Hematopoietic multipotent progenitor cell treated with erythropoietin and hydrocortisone succinate and interleukin-3 and kit ligand, for 6 days (in vitro differentiated cells): Measurements from ENCODE around the gene ADAMTS13.
"Not testable (repeated sequence)": the region's sequence is repeated elsewhere in the genome, so short reads cannot be mapped to it uniquely, and the experiment has no call there.

Experiments used
- DNase-seq: peaks from one replicate; pipeline ENCODE4 v3.0.0-alpha.2; 2015

The ADAMTS13 gene

DNA sequence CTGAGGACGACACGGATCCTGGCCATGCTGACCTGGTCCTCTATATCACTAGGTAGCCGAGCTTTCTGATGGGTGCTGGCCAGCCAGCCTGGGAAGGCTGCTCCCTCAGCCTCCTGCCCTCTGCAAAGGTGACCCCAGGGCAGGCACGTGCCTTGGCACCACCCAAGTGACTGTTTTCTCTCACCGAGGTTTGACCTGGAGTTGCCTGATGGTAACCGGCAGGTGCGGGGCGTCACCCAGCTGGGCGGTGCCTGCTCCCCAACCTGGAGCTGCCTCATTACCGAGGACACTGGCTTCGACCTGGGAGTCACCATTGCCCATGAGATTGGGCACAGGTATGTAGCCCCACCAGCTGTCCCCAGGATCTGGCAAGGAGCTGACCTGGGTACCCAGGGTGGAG lies 3.8 kb downstream of the ADAMTS13 start:
- DNase-seq = no peak

DNA sequence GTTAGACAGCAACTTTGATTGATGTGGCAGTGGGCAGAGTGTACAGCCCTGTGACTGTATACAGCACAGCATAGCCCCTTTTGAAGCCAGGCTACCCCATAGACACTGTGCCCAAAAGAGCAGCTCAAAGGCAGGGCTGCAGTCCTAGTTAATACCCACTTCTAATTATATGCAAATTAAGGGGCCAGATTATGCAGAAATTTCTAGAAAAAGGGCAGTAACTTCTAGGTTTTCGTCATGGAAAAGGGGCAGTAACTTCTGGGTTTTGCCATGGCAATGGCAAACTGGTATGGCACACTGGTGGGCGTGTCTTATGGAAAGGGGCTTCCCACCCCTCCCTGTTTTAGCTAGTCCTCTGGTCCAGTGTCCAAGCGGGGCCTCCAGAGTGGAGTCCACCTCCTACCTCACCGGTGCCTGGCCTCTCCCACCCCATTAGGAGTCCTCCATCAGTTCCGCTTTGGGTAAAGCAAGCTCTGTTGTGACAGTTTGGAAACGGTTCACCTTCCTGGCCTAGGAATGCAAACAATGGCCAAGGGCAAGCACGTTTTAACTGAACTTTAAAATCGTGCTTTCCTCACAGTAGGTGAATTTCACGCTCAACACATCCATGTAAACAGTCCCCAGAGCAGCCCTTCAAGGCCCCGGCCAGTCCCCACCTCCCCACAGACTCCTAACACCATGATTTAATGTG lies 5.6 kb downstream of the ADAMTS13 start:
- DNase-seq = no peak

DNA sequence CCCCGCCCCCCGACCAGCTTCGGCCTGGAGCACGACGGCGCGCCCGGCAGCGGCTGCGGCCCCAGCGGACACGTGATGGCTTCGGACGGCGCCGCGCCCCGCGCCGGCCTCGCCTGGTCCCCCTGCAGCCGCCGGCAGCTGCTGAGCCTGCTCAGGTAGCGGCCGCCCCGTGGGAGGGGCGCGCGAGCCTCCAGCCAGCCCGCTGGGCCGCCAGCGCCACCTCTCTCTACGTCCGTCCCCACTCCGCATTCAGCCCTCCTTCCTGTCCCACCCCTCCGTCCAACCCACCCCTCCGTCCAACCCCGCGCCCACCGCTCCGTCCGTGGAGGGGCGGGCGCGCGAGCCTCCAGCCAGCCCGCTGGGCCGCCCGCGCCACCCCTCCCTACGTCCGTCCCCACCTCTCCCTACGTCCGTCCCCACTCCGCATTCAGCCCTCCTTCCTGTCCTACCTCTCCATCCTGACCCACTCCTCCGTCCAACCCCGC lies 6.5 kb downstream of the ADAMTS13 start:
- no peak for DNase-seq

DNA sequence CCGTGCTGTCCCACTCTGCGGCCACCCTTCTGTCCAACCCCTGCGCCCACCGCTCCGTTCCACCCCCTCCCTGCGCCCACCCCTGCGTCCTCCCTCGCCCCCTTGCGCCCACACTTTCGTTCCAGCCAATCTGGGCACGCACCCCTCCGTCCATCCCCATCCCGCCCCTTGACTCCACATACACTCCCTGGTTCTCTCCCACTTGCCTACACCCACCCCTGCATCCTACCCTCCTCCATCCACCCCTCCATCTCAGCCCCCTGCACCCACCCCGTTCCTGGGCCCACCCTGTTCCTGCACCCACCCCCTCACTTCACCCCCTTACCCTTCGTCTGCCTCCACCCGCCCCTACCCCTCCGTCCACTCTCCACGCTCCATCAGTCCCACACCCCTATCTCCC lies 7.0 kb downstream of the ADAMTS13 start:
- no peak for DNase-seq

DNA sequence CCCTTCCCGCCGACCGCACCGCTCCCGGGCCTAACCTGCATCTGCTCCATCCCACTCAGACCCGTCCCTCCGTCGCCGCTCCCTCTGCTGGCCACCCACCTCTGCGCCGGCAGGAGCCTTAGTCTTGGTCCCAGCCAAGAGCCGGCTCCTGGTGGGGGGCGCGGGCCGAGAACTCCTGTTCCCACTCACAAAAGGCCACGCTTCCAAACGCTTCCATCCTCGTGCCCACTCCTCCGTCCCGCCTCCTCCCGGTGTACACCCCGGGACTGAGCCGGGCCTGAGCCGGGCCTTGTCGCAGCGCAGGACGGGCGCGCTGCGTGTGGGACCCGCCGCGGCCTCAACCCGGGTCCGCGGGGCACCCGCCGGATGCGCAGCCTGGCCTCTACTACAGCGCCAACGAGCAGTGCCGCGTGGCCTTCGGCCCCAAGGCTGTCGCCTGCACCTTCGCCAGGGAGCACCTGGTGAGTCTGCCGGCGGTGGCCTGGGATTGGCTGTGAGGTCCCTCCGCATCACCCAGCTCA lies 7.5 kb downstream of the ADAMTS13 start:
- DNase-seq = peak; percentile 56

DNA sequence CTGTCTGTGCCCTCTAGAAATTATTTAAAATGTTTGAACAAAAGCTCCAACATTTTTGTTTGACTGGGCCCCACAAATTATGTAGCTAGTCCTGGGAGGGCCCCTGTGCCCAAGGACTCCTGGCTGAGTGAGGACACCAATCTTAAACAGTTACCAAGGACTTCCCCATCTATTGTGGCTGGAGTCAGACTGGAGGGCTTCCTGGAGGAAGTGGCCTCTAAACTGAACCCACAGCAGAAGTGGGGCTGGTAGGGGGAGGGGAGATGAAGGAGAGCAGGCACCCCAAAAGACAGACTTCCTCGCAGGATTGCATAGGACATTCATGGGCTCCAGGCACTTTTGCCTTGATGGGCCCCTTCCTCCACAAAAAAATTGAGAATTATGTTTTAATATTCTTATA lies 8.1 kb downstream of the ADAMTS13 start:
- DNase-seq = no peak

DNA sequence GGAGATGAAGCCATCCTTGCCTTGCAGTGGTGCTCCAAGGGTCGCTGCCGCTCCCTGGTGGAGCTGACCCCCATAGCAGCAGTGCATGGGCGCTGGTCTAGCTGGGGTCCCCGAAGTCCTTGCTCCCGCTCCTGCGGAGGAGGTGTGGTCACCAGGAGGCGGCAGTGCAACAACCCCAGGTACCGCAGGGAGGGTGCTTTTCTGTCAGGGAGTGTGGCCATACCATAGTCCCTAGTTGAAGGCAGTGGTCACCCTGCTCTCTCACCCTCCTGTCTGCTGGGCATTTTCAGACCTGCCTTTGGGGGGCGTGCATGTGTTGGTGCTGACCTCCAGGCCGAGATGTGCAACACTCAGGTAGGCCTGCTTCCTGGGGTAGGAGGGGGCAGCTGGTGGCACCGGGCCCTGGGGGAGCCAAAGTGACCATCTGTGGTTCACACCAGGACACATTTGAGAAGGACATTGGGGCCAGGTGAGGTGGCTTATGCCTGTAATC lies 11.2 kb downstream of the ADAMTS13 start:
- DNase-seq = no peak

DNA sequence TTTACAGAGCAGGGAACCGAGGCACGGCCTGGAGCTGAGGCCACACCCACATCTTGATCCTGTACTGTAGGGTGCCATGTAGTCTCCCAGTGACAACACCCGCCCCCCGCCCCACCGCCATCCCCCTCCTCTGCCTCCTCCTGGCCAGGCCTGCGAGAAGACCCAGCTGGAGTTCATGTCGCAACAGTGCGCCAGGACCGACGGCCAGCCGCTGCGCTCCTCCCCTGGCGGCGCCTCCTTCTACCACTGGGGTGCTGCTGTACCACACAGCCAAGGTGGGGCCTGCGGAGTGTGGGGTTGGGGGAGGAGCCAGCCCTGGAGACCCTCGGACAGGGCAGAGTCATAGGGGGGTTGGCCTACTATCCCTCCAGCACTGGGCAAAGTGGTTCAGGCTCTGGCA lies 14.5 kb downstream of the ADAMTS13 start:
- no peak for DNase-seq

DNA sequence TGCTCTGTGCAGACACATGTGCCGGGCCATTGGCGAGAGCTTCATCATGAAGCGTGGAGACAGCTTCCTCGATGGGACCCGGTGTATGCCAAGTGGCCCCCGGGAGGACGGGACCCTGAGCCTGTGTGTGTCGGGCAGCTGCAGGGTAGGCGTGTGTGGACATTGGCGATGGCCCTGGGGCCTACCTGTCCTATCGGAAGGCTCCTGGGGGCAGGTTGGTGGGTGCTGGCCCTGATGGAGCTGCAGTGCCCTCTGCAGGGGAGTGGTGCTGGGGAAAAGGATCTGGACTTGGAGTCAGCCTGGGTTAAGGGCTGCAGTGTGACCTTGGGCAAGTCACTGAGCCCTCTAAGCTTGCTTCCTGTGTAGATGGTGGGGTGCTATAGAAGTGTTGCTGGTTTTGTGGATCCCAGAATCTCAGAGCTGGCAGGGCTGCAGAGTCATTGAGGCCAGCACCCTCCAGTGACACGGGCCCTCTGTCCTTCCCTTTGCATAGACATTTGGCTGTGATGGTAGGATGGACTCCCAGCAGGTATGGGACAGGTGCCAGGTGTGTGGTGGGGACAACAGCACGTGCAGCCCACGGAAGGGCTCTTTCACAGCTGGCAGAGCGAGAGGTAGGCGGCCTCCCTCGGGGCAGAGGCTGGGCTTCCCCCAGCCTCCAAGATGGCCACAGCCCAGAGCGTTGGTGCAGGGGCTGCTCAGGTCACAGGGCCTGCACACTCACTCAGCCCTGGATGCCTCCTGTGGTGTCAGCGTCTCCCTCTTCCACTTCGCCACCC lies 15.8 kb downstream of the ADAMTS13 start:
- no peak for DNase-seq

DNA sequence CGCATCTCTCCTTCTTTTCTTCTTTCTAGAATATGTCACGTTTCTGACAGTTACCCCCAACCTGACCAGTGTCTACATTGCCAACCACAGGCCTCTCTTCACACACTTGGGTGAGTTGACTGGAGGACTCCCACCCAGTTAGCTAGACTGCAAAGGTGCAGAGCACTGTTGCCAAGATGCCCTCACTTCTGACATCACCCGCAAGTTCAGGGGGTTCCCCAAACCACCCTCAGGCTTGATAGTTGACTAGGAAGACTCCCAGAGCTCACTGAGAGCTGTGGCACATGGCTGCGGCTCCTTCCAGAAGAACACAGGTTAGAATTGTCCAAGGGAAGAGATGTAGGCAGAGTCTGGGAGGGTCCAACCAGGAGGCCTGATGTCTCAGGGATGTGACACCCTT lies 17.2 kb downstream of the ADAMTS13 start:
- DNase-seq = no peak

DNA sequence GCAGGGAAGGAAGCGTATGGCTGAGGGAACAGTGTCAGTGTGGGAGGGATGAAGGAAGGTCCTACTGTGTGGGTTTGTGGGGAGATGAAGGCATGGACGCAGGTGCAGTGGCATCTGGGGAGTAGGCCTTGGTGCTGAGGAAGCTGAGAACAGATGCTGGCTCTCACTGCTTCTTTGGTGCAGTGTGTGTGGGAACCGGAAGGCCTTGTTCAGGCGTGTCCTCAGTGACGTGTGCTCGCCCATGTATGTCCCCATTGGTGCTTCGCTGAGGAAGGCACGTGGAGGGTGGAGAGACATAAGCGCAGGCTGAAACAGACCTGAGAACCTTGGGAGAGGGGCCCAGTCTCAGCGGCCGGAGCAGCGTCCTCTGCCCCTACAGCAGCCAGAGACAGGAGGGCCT lies 18.7 kb downstream of the ADAMTS13 start:
- DNase-seq = no peak

DNA sequence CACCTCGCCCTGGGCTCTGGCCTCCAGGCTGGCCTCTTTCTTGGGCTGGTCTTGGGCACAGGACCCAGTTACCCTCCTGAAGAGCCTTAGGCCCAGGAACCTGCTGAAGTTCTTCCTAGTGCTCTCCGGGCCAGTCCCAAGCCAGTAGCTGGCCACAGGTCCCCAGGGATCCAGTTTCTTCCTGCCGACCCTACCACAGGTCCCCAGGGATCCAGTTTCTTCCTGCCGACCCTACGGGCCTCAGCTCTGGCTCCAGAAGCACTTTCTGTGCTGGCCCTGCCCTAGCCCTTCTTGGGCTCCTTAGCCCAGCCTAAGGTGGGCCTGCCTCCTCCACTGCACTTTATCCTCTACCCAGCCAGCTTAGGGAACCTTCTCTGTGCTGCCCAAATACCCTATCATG lies 19.4 kb downstream of the ADAMTS13 start:
- no peak for DNase-seq

DNA sequence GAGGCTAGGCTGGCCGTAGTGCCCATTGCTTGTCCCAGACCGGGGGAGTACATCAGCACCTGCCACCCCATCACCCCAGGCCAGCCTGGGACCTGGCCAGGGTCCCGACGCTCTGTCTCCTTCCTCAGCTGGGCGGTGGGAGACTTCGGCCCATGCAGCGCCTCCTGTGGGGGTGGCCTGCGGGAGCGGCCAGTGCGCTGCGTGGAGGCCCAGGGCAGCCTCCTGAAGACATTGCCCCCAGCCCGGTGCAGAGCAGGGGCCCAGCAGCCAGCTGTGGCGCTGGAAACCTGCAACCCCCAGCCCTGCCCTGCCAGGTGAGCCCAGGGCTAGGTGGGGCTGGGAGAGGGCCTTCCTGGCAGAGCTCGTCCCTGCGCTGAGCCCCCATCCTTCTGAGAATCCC lies 21.1 kb downstream of the ADAMTS13 start:
- DNase-seq = no peak

DNA sequence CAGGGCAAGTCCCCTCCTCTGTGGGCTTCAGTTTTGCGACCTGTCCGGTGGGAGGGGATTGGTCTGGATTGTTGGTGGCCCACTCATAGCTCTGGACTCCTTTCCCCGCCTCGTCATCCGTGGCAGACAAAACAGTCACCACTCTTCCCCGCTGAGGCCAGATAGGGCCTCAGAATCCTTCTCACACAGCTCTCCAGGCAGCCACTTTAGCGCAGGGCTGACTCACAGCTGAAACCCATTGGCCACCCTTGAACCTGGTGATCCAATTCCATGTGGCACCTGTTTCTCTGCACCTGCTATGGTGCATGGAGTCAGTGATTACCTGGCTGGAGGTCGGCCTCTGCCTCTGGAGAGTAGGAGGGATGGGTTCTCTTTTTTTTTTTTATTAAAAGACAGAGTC lies 21.8 kb downstream of the ADAMTS13 start:
- DNase-seq = no peak

DNA sequence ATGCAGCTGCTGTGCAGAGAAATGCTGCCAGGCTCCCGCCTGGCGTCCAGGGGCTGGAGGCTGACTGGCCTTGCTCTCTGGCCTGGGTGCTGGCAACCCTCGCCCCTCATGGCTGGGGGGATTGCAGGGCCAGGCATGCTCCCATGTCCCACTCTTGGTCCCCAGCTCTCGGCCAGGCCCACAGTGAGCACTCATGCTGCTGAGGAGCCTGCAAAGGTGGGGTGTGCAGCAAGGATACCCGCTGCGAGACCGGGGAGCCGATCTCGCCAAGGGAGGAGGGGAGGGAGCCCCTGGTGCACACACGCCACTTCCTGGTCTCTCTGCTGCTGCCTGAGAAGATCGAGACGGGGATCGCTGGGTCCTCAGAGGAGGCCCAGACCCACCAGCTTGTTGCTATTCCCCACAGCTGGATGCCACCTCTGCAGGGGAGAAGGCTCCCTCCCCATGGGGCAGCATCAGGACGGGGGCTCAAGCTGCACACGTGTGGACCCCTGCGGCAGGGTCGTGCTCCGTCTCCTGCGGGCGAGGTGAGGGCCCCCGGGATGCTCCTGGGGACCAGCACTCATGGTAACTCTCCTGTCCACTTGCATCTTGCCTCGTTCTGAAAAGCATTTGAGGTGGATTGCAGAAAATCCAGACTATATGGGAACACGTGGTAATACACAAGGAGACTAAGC lies 23.3 kb downstream of the ADAMTS13 start:
- no peak for DNase-seq

DNA sequence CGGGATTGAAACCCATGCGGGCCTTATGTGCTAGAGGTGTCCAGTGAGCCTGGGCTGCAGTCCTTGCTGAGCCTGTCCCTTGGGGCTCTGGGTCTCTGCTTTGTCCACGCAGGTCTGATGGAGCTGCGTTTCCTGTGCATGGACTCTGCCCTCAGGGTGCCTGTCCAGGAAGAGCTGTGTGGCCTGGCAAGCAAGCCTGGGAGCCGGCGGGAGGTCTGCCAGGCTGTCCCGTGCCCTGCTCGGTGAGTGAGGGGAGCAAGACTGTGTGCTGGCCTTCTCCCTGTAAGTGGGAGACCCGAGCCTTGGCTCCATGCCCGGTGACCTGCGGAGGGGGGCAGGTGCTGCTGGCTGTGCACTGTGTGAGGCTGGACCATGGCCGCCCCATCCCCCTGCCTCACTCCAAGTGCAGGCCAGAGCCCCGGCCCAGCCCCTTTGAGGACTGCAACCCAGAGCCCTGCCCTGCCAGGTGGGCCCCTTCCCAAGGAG lies 26.4 kb downstream of the ADAMTS13 start:
- no peak for DNase-seq

DNA sequence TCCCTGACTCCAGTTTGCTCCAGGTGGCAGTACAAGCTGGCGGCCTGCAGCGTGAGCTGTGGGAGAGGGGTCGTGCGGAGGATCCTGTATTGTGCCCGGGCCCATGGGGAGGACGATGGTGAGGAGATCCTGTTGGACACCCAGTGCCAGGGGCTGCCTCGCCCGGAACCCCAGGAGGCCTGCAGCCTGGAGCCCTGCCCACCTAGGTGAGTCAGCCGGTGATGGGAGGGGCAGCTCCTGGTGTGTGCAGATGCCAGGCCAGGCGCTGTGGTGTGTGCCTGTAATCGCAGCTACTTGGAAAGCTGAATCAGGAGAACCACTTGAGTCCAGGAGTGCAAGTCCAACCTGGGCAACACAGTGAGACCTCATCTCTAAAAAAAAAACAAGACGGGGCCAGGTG lies 27.6 kb downstream of the ADAMTS13 start:
- DNase-seq = no peak

DNA sequence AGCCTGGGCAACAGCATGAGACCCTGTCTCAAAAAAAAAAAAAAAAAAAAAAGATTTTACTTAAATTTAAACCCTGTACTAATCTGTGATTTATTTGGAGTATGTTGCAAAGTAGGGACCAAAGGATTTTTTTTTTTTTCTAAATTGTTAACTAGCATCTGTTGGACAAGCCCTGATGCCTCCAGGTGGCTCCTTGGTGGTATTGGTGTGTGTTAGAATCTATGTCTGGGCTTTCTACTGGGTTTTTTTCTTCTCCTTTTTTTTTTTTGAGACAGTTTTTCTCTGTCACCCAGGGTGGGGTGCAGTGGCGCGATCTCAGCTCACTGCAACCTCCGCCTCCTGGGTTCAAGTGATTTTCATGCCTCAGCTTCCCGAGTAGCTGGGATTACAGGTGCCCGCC lies 29.7 kb downstream of the ADAMTS13 start:
- not testable (repeated sequence) for DNase-seq

DNA sequence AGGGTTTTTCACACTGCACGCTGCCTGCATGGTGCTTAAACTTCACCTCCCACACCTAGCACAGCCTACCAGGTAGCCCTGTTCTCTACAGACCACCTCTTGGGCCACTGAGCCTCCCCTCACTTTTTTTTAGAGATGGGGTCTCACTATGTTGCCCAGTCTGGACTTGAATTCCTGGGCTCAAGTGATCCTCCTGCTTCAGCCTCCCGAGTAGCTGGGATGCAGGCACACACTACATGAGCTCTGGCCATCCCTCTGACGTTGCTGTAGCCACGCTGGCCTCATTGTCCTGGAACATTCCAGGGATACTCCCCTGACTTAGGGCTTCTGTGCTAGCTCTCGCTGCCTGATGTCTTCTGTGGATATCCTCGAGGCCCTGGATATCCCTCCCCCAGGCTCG lies 30.4 kb downstream of the ADAMTS13 start:
- DNase-seq = no peak

DNA sequence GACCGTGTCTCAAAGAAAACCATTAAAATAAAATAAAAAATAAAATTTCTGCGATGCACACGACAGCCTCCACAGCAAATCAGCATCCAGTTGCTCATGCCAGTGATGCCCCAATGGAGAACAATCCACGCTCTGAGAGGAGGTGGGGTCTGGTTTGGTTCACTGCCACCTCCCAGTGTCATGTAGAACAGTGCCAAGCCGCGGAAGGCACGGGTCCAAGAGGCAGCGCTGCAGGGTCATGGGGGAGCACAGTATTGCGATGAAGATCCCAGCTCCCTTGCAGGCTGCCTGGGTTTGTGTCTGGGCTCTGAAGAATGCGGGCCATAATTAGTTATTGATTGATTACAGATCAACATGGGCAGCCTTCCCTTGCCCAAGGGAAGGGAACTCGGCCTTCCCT lies 31.5 kb downstream of the ADAMTS13 start:
- no peak for DNase-seq

DNA sequence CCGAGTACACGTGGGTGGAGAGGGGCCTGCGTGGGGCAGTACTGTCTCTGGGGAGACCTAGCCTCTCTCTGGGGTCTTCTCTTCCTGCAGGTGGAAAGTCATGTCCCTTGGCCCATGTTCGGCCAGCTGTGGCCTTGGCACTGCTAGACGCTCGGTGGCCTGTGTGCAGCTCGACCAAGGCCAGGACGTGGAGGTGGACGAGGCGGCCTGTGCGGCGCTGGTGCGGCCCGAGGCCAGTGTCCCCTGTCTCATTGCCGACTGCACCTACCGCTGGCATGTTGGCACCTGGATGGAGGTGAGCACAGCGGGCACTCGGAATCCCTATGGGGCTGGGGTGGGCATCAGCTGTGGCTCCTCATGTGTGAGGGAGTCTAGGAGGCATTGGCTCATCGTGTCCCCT lies 32.2 kb downstream of the ADAMTS13 start:
- DNase-seq = no peak

DNA sequence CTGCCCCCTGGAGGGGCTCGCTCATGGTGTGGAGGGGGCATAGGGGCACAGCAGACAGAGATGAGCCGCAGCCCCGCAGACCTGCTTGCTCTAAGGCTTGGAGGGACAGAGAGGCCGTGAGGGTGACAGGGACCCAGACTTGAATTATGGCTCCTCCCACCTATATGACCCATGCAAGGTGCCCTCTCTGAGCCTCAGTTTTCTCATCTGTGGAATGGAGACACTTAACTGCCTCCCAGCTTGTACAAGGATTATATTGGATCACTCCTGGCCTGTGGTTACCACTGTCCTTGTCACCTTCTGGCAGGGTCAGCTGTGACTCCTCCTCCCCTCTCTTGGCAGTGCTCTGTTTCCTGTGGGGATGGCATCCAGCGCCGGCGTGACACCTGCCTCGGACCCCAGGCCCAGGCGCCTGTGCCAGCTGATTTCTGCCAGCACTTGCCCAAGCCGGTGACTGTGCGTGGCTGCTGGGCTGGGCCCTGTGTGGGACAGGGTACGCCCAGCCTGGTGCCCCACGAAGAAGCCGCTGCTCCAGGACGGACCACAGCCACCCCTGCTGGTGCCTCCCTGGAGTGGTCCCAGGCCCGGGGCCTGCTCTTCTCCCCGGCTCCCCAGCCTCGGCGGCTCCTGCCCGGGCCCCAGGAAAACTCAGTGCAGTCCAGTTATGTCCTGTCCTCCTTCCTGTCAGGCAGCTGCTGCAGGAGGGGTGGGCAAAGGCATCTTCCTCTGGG lies 32.9 kb downstream of the ADAMTS13 start:
- no peak for DNase-seq

DNA sequence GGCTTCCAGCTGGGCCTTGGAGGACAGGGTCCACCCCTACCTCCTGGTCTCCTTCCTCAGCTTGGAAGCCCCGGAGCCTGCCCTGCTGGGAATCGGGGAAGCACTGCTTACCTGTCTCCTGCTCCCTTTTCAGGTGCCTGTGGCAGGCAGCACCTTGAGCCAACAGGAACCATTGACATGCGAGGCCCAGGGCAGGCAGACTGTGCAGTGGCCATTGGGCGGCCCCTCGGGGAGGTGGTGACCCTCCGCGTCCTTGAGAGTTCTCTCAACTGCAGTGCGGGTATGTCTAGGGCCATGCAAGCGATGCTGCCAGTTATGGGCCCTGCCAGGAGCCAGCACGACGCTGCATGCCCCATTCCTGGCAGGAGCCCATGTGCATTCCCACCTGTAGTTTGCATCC lies 33.8 kb downstream of the ADAMTS13 start:
- DNase-seq = no peak
